ENCODE data around the gene ACSM3. TPM values are rescaled to one million over a fixed set of nuclear protein-coding genes. Genes with fewer than 3 reads are reported as not detected.

The ACSM3 gene
- total RNA-seq, 1 donor from 2014 or later, result 119 TPM

GRCh38 chr16:20729141-20729540 lies 34.7 kb upstream of the ACSM3 start:
- H3K27me3 Mint-ChIP-seq, result no peaks in the 10 kb centered on the region
- DNase-seq (ENCODE audit: low spot score, unreplicated experiment), result no peak
- no peak for TF ChIP-seq CTCF (IDR thresholded peaks at IDR 0.05; ENCODE audit: unreplicated experiment)
- no peak overlapping the region for H3K4me3 Mint-ChIP-seq (ENCODE audit: low read depth)
- peaks cover 6% of the 10 kb centered on the region for H3K4me1 Mint-ChIP-seq (ENCODE audit: low read depth)
- H3K9me3 Mint-ChIP-seq (ENCODE audit: low read depth), result no peaks in the 10 kb centered on the region
- no peak overlapping the region for H3K27ac Mint-ChIP-seq
- peaks cover 13% of the 10 kb centered on the region for H3K36me3 Mint-ChIP-seq (ENCODE audit: insufficient read depth)

- Mint-ChIP-seq H3K27ac (no peak overlapping the region), H3K4me1 (ENCODE audit: low read depth) (peaks cover 10% of the 10 kb centered on the region)
- no peak for TF ChIP-seq CTCF (IDR thresholded peaks at IDR 0.05; ENCODE audit: unreplicated experiment)
Measured at GRCh38 chr16:20734056-20734455, 29.8 kb upstream of the ACSM3 start.

DNA sequence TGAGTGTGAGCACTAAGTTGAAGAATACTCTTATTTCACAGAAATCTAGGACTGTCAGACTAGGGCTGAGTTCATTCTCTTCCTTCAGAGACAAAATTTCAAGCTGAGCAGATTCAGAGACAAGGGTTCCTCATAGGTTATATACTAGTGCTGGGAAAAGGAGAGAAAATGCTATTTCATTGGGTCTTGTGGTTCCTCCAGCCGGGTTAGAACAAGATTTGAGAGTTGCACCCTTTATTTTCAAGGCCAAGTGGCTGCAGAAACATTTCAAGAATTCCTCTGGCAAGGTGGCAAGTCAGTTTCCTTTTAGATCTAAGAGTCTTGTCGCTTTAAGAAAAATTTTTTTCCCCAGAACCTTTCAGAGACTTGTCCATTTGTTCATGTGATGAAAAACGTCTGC lies 29.0 kb upstream of the ACSM3 start:
- no peak for TF ChIP-seq CTCF (IDR thresholded peaks at IDR 0.05; ENCODE audit: unreplicated experiment)
- Mint-ChIP-seq H3K27me3 (no peaks in the 10 kb centered on the region), H3K9me3 (ENCODE audit: low read depth) (no peaks in the 10 kb centered on the region), H3K4me1 (ENCODE audit: low read depth) (peaks cover 10% of the 10 kb centered on the region), H3K27ac (peak overlapping the region; percentile 37), H3K36me3 (ENCODE audit: insufficient read depth) (peaks cover 23% of the 10 kb centered on the region), H3K4me3 (ENCODE audit: low read depth) (no peak overlapping the region)
- DNase-seq (ENCODE audit: low spot score, unreplicated experiment), result no peak

More at GRCh38 chr16:20734056-20734455, 29.8 kb upstream of the ACSM3 start:
- no peaks in the 10 kb centered on the region for H3K9me3 Mint-ChIP-seq (ENCODE audit: low read depth)
- peaks cover 25% of the 10 kb centered on the region for H3K36me3 Mint-ChIP-seq (ENCODE audit: insufficient read depth)
- no peak for DNase-seq (ENCODE audit: low spot score, unreplicated experiment)
- no peaks in the 10 kb centered on the region for H3K27me3 Mint-ChIP-seq
- no peak overlapping the region for H3K4me3 Mint-ChIP-seq (ENCODE audit: low read depth)

DNA sequence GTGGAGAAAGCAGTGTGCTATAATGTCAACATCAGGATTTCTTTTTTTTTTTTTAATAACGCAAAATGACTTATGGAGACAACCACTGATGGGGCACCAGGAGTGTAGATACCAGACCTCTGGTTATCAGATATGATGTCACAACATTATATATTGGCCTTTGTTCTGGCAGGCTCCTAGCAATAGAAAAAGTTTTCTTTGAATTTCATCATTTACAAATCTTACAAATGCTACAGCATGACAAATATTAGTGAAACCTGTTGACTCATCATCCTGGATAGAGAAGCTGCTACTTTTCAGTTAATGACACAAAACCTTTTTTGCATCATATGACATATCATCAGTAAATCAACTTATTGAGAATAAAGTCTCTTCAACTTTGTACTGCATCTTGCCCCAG lies 28.3 kb upstream of the ACSM3 start:
- Mint-ChIP-seq H3K27ac (peak overlapping the region; percentile 29), H3K4me1 (ENCODE audit: low read depth) (peaks cover 15% of the 10 kb centered on the region), H3K9me3 (ENCODE audit: low read depth) (no peaks in the 10 kb centered on the region), H3K36me3 (ENCODE audit: insufficient read depth) (peaks cover 20% of the 10 kb centered on the region), H3K4me3 (ENCODE audit: low read depth) (no peak overlapping the region), H3K27me3 (no peaks in the 10 kb centered on the region)
- no peak for DNase-seq (ENCODE audit: low spot score, unreplicated experiment)
- TF ChIP-seq CTCF (IDR thresholded peaks at IDR 0.05; ENCODE audit: unreplicated experiment), result no peak

GRCh38 chr16:20740007-20740883 lies 23.6 kb upstream of the ACSM3 start:
- no peak for DNase-seq (ENCODE audit: low spot score, unreplicated experiment)
- H3K4me3 Mint-ChIP-seq (ENCODE audit: low read depth), result peak overlapping the region; percentile 96
- H3K9me3 Mint-ChIP-seq (ENCODE audit: low read depth), result peaks cover 2% of the 10 kb centered on the region
- no peaks in the 10 kb centered on the region for H3K27me3 Mint-ChIP-seq
- peaks cover 14% of the 10 kb centered on the region for H3K36me3 Mint-ChIP-seq (ENCODE audit: insufficient read depth)
- peaks cover 11% of the 10 kb centered on the region for H3K4me1 Mint-ChIP-seq (ENCODE audit: low read depth)
- peak overlapping the region; percentile 97 for H3K27ac Mint-ChIP-seq
- peak; percentile 38 for TF ChIP-seq CTCF (IDR thresholded peaks at IDR 0.05; ENCODE audit: unreplicated experiment)

Measured in progenitor cell of endocrine pancreas (in vitro differentiated cells).